SK-N-SH treated with all-trans-retinoic acid at 6 μM for 48 hours (cell line): ENCODE measurements around the gene RETREG1.

Experiments used
- ATAC-seq: fragments of 200-7000 bp; cut with Tn5 transposase; 3 replicates; pipeline ENCODE4 v1.9.1; 2020; ENCODE audit warnings: mild to moderate bottlenecking, moderate library complexity
- BACH2 ChIP-seq: fragments of 250-450 bp; sonication (Bioruptor Pico); IDR thresholded peaks from 2 replicates; pipeline ENCODE4 v1.9.0; 2021; ENCODE audit warnings: mild to moderate bottlenecking, borderline replicate concordance
- CREB5 ChIP-seq: fragments of 250-450 bp; sonication (Bioruptor Pico); IDR thresholded peaks from 2 replicates; pipeline ENCODE4 v1.5.1; 2020; ENCODE audit warnings: low read depth, mild to moderate bottlenecking, moderate library complexity
- CSDC2 ChIP-seq: fragments of 250-450 bp; sonication (Bioruptor Pico); IDR thresholded peaks from 2 replicates; pipeline ENCODE4 v1.5.0; 2020; ENCODE audit warnings: mild to moderate bottlenecking, moderate library complexity
- CSRNP3 ChIP-seq: fragments of 250-450 bp; sonication (Bioruptor Pico); IDR thresholded peaks from 2 replicates; pipeline ENCODE4 v1.5.1; 2021; ENCODE audit warnings: mild to moderate bottlenecking, moderate library complexity
- ESRRG ChIP-seq: fragments of 250-450 bp; sonication (Bioruptor Pico); IDR thresholded peaks from 2 replicates; pipeline ENCODE4 v1.6.1; 2021; ENCODE audit warnings: mild to moderate bottlenecking
- GLIS3 ChIP-seq: fragments of 250-450 bp; sonication (Bioruptor Pico); IDR thresholded peaks from 2 replicates; pipeline ENCODE4 v1.5.0; 2020; ENCODE audit warnings: mild to moderate bottlenecking, moderate library complexity
- ISL1 ChIP-seq: fragments of 250-450 bp; sonication (Bioruptor Pico); IDR thresholded peaks from 2 replicates; pipeline ENCODE4 v2.1.2; 2022; ENCODE audit warnings: mild to moderate bottlenecking, moderate library complexity
- OSR1 ChIP-seq: fragments of 250-450 bp; sonication (Bioruptor Pico); IDR thresholded peaks from 2 replicates; pipeline ENCODE4 v1.8.0; 2022; ENCODE audit warnings: moderate library complexity, mild to moderate bottlenecking, inconsistent platforms
- PATZ1 ChIP-seq: fragments of 250-450 bp; sonication (Bioruptor Pico); IDR thresholded peaks from 2 replicates; pipeline ENCODE4 v1.8.0; 2020; ENCODE audit warnings: mild to moderate bottlenecking, moderate library complexity, borderline replicate concordance
- POU6F1 ChIP-seq: fragments of 250-450 bp; sonication (Bioruptor Pico); IDR thresholded peaks from 2 replicates; pipeline ENCODE4 v1.8.0; 2021; ENCODE audit warnings: low read depth, mild to moderate bottlenecking, moderate library complexity, borderline replicate concordance
- PPARA ChIP-seq: fragments of 250-450 bp; sonication (Bioruptor Pico); IDR thresholded peaks from 2 replicates; pipeline ENCODE4 v1.5.0; 2020; ENCODE audit warnings: mild to moderate bottlenecking, borderline replicate concordance
- RARB ChIP-seq: fragments of 250-450 bp; sonication (Bioruptor Pico); IDR thresholded peaks from 2 replicates; pipeline ENCODE4 v1.8.0; 2021; ENCODE audit warnings: mild to moderate bottlenecking, moderate library complexity
- SNAI2 ChIP-seq: fragments of 250-450 bp; sonication (Bioruptor Pico); IDR thresholded peaks from 2 replicates; pipeline ENCODE4 v1.5.0; 2020; ENCODE audit warnings: mild to moderate bottlenecking, moderate library complexity
- TCF4 ChIP-seq: fragments of 250-450 bp; sonication (Bioruptor Pico); IDR thresholded peaks from 2 replicates; pipeline ENCODE4 v1.8.0; 2021; ENCODE audit warnings: mild to moderate bottlenecking, moderate library complexity, borderline replicate concordance
- TOX ChIP-seq: fragments of 250-450 bp; sonication (Bioruptor Pico); IDR thresholded peaks from 2 replicates; pipeline ENCODE4 v1.8.0; 2021; ENCODE audit warnings: mild to moderate bottlenecking, moderate library complexity, borderline replicate concordance
- ZC3H10 ChIP-seq: fragments of 250-450 bp; sonication (Bioruptor Pico); IDR thresholded peaks from 2 replicates; pipeline ENCODE4 v1.5.1; 2021; ENCODE audit warnings: mild to moderate bottlenecking, moderate library complexity
- ZFP3 ChIP-seq: fragments of 250-450 bp; sonication (Bioruptor Pico); IDR thresholded peaks from 2 replicates; pipeline ENCODE4 v1.5.0; 2020; ENCODE audit warnings: mild to moderate bottlenecking, moderate library complexity
- ZFP30 ChIP-seq: fragments of 450-650 bp; formaldehyde crosslinking; IDR thresholded peaks from 2 replicates; pipeline ENCODE4 v1.5.0; 2022; ENCODE audit warnings: mild to moderate bottlenecking, moderate library complexity
- ZNF565 ChIP-seq: fragments of 450-650 bp; formaldehyde crosslinking; conservative IDR thresholded peaks from 2 replicates; pipeline ENCODE4 v1.5.0; 2020; ENCODE audit warnings: low read depth, mild to moderate bottlenecking, moderate library complexity
- ZNF8 ChIP-seq: fragments of 450-650 bp; formaldehyde crosslinking; IDR thresholded peaks from 2 replicates; pipeline ENCODE4 v1.5.0; 2020; ENCODE audit warnings: mild to moderate bottlenecking, moderate library complexity

Gene RETREG1

DNA sequence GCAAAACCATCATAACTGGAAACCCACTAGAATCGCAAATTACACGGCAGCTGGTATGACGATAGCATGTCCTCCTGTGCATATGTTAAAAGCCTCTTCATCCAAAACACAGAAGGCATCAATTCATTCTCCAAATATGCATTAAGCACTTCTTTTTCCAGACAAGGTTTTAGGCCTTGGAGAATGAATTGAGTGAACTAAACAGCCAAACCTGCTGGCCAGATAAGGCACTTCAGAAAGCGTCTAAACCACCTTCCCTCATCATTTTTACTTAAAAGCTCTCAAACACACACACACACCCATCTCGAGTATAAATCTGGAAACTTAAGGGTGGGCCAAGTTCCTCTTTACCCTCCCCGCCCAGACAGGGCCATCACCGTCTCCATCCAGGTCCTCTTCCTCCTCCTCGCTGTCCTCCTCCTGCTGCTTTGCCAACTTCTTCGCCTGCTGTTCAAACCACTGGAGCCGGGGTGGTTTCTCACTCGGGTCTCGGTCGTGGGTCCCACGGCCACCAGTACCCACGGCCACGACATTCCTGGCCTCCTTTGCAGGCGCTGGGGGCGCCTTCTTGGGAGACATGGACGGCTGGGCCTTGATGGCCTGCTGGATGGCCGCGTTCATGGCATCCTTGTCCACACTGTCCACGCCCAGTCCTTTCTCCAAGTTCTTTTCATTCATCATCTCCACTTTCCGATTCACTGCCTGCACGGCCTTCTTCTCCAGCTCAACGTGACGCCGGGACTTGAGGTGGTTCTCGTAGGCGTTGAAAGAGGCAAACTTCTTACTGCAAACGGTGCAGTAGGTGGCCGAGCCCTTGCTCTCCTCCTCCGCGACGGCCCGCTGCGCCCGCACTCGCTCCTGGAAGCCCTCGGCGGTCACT is 151.9 kb downstream of the RETREG1 start:
- TF ChIP-seq RARB, result no peak
- TF ChIP-seq POU6F1 (CRISPR knock-in tag), result no peak
- TF ChIP-seq TOX (CRISPR knock-in tag), result no peak
- no peak for TF ChIP-seq PPARA
- TF ChIP-seq PATZ1 (CRISPR knock-in tag), result no peak
- no peak for TF ChIP-seq ZNF8
- no peak for TF ChIP-seq BACH2 (CRISPR knock-in tag)
- TF ChIP-seq SNAI2, result no peak
- no peak for TF ChIP-seq ESRRG
- TF ChIP-seq CSRNP3 (CRISPR knock-in tag), result no peak
- no peak for TF ChIP-seq TCF4 (CRISPR knock-in tag)
- no peak for TF ChIP-seq ZNF565 (CRISPR knock-in tag)
- ATAC-seq, result peak; percentile 11

- ATAC-seq, result no peak
- TF ChIP-seq GLIS3 (CRISPR knock-in tag) (no peak), ESRRG (no peak), OSR1 (no peak), PPARA (no peak), ZC3H10 (CRISPR knock-in tag) (no peak), CSRNP3 (CRISPR knock-in tag) (no peak), ZNF8 (no peak), RARB (no peak), ZFP3 (CRISPR knock-in tag) (no peak), POU6F1 (CRISPR knock-in tag) (no peak), ISL1 (CRISPR knock-in tag) (no peak), PATZ1 (CRISPR knock-in tag) (no peak), SNAI2 (no peak)
- TF ChIP-seq, all 23 proteins: peak for 0
Observed at GRCh38 chr5:16464231-16464630, 152.6 kb downstream of the RETREG1 start.

- ATAC-seq, result peak; percentile 3; the same call in 1 of the 3 replicates
- no peak for TF ChIP-seq CSRNP3 (CRISPR knock-in tag)
- no peak for TF ChIP-seq PATZ1 (CRISPR knock-in tag)
- TF ChIP-seq ZNF8, result no peak
- no peak for TF ChIP-seq ZFP30 (CRISPR knock-in tag)
- no peak for TF ChIP-seq TCF4 (CRISPR knock-in tag)
- TF ChIP-seq SNAI2, result no peak
- TF ChIP-seq CSDC2 (CRISPR knock-in tag), result no peak
- TF ChIP-seq RARB, result no peak
- TF ChIP-seq CREB5, result no peak
- TF ChIP-seq ISL1 (CRISPR knock-in tag), result no peak
Observed at GRCh38 chr5:16461782-16462181, 155.0 kb downstream of the RETREG1 start.
